Measurements from ENCODE around the gene GPR87.

The GPR87 gene

DNA sequence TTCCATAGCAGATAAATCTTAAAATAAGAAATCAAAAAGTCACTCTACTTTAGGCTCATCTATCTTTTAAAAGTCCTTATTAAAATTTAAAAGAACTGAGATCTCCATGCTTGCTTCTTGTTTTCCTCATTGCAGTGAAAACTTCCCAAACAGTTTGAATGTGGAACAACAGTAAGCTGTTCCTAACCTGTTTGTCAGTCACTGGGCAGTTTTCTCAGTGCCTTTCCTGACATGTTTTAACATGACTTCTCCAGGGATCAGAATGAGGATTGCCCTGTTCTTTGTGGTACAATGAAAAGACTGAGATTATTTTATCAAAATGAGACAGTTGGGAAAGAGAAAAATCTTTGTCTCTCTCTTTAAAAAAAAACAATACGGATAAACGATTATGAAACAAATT, 774 bp downstream of the GPR87 start:
- peak overlapping the region; percentile 77 for H3K27ac ChIP-seq (ENCODE audit: low read depth, low read length)
- no peaks in the 10 kb centered on the region for H3K9me3 ChIP-seq (ENCODE audit: control insufficient read depth, insufficient read depth, low read length)
- H3K27me3 ChIP-seq (ENCODE audit: control insufficient read depth, insufficient read depth, low read length), result no peaks in the 10 kb centered on the region
- H3K4me3 ChIP-seq (ENCODE audit: low read depth, low read length), result no peak overlapping the region
- H3K4me1 ChIP-seq (ENCODE audit: control insufficient read depth, insufficient read depth, low read length), result peaks cover 46% of the 10 kb centered on the region
- H3K36me3 ChIP-seq (ENCODE audit: control insufficient read depth, insufficient read depth, low read length), result no peaks in the 10 kb centered on the region
- no peak overlapping the region for H3K9ac ChIP-seq (ENCODE audit: low read depth, low read length)

DNA sequence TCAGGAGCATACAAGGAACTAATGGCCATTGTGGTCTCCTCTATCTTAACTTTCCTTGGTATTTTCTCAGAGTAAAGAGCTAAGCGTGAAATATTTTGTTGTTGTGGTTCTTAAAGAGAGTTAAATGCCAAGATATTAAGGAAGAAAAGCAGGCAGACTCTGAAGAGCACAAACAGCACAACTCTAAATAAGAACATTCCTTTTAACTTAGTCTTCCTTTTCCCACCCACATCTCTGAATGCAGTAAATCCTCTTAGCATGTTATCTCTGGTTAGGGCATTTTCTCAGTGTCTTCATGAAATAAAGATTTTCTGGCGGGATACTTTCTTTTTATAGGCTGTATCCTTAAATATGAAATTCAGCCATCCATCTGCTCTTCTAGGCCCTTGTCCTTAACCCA, 1.5 kb downstream of the GPR87 start:
- no peaks in the 10 kb centered on the region for H3K9me3 ChIP-seq (ENCODE audit: control insufficient read depth, insufficient read depth, low read length)
- H3K4me3 ChIP-seq (ENCODE audit: low read depth, low read length), result no peak overlapping the region
- peak overlapping the region; percentile 77 for H3K27ac ChIP-seq (ENCODE audit: low read depth, low read length)
- H3K27me3 ChIP-seq (ENCODE audit: control insufficient read depth, insufficient read depth, low read length), result no peaks in the 10 kb centered on the region
- peaks cover 46% of the 10 kb centered on the region for H3K4me1 ChIP-seq (ENCODE audit: control insufficient read depth, insufficient read depth, low read length)
- H3K36me3 ChIP-seq (ENCODE audit: control insufficient read depth, insufficient read depth, low read length), result no peaks in the 10 kb centered on the region
- H3K9ac ChIP-seq (ENCODE audit: low read depth, low read length), result no peak overlapping the region

DNA sequence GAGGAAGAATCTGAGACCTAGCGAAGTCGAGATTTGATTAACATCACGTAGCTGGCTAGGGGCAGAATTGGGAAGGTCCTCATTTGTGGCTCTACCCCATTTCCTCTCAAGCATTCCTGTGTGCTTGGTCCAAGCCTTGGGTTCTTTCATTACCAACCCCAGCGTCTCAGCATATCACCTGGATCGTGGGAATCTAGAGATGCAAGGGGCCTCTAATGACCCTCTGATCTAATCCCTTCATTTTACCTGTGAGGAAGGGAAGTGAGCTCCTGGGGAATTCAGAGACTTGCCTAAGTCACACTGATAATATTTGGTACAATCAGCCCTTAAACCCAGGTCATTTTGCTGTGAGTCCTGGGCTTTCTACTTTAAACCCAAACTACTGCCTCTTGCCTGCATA, 2.0 kb downstream of the GPR87 start:
- H3K27ac ChIP-seq (ENCODE audit: low read depth, low read length), result peak overlapping the region; percentile 77
- H3K36me3 ChIP-seq (ENCODE audit: control insufficient read depth, insufficient read depth, low read length), result no peaks in the 10 kb centered on the region

DNA sequence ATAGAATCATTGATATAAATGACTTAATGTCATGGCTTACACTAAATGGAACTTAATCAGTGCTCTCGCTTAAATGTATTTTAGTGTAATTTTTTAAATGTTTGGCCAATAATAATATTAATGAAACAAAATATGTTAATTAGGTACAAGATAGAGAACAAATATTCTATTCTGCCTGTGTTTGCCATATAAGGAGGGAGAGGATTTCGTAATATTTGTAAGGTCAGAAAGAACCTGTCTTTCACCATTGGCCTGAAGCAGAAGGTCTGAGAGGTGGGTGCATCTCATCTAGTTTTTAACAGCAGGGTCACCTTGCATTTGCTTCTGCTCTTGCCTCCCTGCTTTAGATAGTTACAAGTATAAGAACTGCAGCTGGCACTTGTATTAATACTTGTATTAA, 2.5 kb downstream of the GPR87 start:
- no peak overlapping the region for H3K9ac ChIP-seq (ENCODE audit: low read depth, low read length)
- peak overlapping the region; percentile 77 for H3K27ac ChIP-seq (ENCODE audit: low read depth, low read length)
- no peaks in the 10 kb centered on the region for H3K36me3 ChIP-seq (ENCODE audit: control insufficient read depth, insufficient read depth, low read length)
- H3K27me3 ChIP-seq (ENCODE audit: control insufficient read depth, insufficient read depth, low read length), result no peaks in the 10 kb centered on the region
- no peaks in the 10 kb centered on the region for H3K9me3 ChIP-seq (ENCODE audit: control insufficient read depth, insufficient read depth, low read length)
- no peak overlapping the region for H3K4me3 ChIP-seq (ENCODE audit: low read depth, low read length)
- H3K4me1 ChIP-seq (ENCODE audit: control insufficient read depth, insufficient read depth, low read length), result peaks cover 45% of the 10 kb centered on the region

More for the DNA sequence above, 2.0 kb downstream of the GPR87 start:
- H3K4me3 ChIP-seq (ENCODE audit: low read depth, low read length), result no peak overlapping the region
- no peak overlapping the region for H3K9ac ChIP-seq (ENCODE audit: low read depth, low read length)
- peaks cover 46% of the 10 kb centered on the region for H3K4me1 ChIP-seq (ENCODE audit: control insufficient read depth, insufficient read depth, low read length)
- no peaks in the 10 kb centered on the region for H3K9me3 ChIP-seq (ENCODE audit: control insufficient read depth, insufficient read depth, low read length)
- no peaks in the 10 kb centered on the region for H3K27me3 ChIP-seq (ENCODE audit: control insufficient read depth, insufficient read depth, low read length)

DNA sequence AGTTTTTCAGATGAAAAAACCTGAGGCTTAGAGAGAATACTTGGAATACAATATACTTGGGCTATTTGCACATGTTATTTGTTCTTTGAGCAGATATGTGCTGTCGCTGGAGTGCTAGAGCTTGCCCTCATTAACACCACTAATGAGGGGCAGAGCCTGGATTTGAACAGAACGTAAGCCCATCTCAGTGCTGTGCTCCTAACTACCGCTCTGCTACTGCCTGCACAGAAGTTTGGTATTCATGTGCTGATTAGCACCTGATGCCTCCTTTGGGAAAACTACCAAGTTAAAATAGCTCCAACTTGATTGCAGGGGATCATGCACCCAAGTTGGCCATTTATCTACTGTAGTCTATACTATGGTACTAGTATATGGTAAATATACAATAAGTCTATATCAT, 3.6 kb downstream of the GPR87 start:
- H3K27ac ChIP-seq (ENCODE audit: low read depth, low read length), result no peak overlapping the region
- no peaks in the 10 kb centered on the region for H3K27me3 ChIP-seq (ENCODE audit: control insufficient read depth, insufficient read depth, low read length)
- no peak overlapping the region for H3K9ac ChIP-seq (ENCODE audit: low read depth, low read length)
- no peak overlapping the region for H3K4me3 ChIP-seq (ENCODE audit: low read depth, low read length)
- H3K9me3 ChIP-seq (ENCODE audit: control insufficient read depth, insufficient read depth, low read length), result no peaks in the 10 kb centered on the region
- H3K36me3 ChIP-seq (ENCODE audit: control insufficient read depth, insufficient read depth, low read length), result no peaks in the 10 kb centered on the region
- H3K4me1 ChIP-seq (ENCODE audit: control insufficient read depth, insufficient read depth, low read length), result peaks cover 38% of the 10 kb centered on the region

DNA sequence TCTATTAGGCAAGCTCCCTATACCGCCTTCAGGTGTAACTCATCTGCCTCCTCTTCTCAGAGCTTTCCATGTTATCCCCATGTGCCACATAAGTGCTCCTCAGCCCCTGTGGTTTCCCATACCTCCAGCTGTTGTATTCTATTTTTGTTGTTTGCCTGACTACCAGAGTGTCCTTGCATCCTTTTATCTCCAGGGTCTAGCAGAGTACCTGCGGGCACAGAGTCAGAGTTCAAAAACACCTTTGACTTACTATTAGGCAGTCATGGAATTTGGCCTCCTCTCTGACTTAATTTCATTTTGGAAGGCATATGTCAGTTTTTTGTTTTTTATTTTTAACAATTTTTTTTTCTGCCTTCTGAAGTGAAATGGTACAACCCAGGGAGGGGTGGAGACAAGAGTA, 7.1 kb downstream of the GPR87 start:
- H3K27me3 ChIP-seq (ENCODE audit: control insufficient read depth, insufficient read depth, low read length), result no peaks in the 10 kb centered on the region
- peaks cover 49% of the 10 kb centered on the region for H3K4me1 ChIP-seq (ENCODE audit: control insufficient read depth, insufficient read depth, low read length)
- H3K9me3 ChIP-seq (ENCODE audit: control insufficient read depth, insufficient read depth, low read length), result no peaks in the 10 kb centered on the region
- no peaks in the 10 kb centered on the region for H3K36me3 ChIP-seq (ENCODE audit: control insufficient read depth, insufficient read depth, low read length)
- H3K27ac ChIP-seq (ENCODE audit: low read depth, low read length), result no peak overlapping the region
- H3K4me3 ChIP-seq (ENCODE audit: low read depth, low read length), result no peak overlapping the region
- no peak overlapping the region for H3K9ac ChIP-seq (ENCODE audit: low read depth, low read length)

DNA sequence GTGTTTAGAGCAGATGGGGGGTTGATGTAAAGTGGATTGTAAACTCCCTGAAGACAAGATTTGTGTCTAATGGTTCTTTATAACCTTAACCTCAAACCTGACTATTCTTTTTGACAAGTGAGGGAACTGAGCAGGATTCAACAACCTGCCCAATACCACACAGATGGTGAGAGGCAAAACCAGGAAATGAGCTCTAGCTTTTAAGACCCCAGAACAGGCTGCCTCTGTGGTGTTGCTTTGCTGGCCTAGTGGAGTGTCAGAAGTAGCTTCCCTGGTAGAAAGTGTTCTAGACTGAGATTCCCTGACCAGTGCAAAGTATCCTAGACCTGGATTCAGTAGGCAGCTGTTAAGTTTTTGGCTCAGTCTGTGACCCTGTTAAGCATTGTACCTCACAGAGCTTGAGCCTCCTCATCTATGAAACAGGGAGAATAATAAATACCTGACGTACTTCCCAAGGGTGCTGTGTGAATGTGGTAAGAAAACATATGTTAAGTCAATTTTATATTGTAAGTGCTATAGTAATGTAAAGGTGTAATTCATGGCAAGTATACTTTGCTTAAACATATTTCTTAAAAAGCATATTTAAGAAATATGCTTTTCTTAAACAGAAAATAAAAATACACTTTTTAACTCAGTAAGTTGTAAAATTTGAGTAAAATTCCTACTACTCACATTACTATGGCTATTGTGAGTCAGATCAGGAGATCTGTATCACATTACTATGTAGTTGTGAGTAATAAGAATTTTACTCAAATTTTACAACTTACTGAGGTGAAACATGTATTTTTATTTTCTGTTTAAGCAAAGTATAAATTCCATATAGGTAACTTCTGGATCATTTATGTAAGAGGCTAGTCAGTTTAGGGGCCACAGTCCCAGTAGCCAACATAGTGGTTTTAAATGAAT, 8.8 kb downstream of the GPR87 start:
- Histone ChIP-seq H3K27ac (ENCODE audit: low read depth, low read length) (peak overlapping the region; percentile 57), H3K36me3 (ENCODE audit: control insufficient read depth, insufficient read depth, low read length) (no peaks in the 10 kb centered on the region), H3K9me3 (ENCODE audit: control insufficient read depth, insufficient read depth, low read length) (no peaks in the 10 kb centered on the region), H3K4me3 (ENCODE audit: low read depth, low read length) (no peak overlapping the region), H3K4me1 (ENCODE audit: control insufficient read depth, insufficient read depth, low read length) (peaks cover 45% of the 10 kb centered on the region), H3K9ac (ENCODE audit: low read depth, low read length) (no peak overlapping the region), H3K27me3 (ENCODE audit: control insufficient read depth, insufficient read depth, low read length) (no peaks in the 10 kb centered on the region)

DNA sequence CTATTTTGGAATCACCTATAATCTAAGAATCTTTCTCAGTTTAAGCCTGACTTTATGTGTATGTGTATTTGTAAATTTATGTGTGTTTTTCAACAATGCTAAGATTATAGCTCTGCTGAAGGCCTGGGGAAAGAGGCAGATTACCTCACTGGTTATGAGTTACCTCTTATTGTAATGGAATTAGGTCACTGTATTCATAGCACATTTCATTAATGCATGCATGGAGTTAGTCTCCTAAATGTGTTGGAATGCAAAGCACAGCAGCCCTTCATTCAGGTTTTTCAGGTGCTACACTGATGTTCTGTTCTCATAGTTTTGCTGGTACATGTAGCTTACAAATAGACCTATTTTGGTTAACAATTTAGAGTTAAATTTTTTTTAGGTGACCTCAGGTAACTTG, 9.5 kb downstream of the GPR87 start:
- Histone ChIP-seq H3K9me3 (ENCODE audit: control insufficient read depth, insufficient read depth, low read length) (no peaks in the 10 kb centered on the region), H3K9ac (ENCODE audit: low read depth, low read length) (no peak overlapping the region; the same call in 1 of the 2 replicates), H3K36me3 (ENCODE audit: control insufficient read depth, insufficient read depth, low read length) (no peaks in the 10 kb centered on the region), H3K4me1 (ENCODE audit: control insufficient read depth, insufficient read depth, low read length) (peaks cover 43% of the 10 kb centered on the region), H3K27me3 (ENCODE audit: control insufficient read depth, insufficient read depth, low read length) (no peaks in the 10 kb centered on the region), H3K27ac (ENCODE audit: low read depth, low read length) (peak overlapping the region; percentile 78), H3K4me3 (ENCODE audit: low read depth, low read length) (no peak overlapping the region)

DNA sequence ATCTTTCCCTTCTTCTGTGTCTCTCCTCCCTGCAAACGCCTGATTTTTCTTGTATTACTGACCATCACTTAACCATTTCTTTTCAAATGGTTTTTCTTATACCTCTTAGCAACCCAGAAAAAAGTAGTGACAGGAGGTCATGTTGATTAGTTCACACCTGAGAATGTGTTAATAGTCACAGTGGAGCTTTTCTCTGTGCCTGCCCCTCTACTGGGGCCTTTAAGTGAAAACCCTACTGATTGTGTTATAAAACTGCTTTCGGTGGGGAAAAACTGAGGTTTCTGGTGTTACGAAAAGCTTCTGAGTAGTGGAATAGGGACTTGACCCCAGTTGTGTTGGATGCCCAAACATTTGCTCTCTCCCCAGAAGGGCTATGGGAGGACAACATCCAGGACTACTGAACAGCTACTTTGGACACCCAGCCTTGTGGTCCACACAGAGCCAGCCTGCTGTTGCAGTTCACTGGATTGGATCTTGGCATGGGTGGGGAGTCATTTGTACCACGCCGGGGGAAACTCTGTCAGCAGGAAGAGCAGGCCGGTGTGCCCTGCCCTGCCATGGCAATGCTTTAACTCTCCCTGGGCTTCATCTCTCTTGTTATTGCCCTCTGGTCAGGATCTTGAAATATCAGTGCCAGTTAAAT, 10.3 kb downstream of the GPR87 start:
- H3K9ac ChIP-seq (ENCODE audit: low read depth, low read length), result no peak overlapping the region; the same call in 1 of the 2 replicates
- peak overlapping the region; percentile 78 for H3K27ac ChIP-seq (ENCODE audit: low read depth, low read length)

DNA sequence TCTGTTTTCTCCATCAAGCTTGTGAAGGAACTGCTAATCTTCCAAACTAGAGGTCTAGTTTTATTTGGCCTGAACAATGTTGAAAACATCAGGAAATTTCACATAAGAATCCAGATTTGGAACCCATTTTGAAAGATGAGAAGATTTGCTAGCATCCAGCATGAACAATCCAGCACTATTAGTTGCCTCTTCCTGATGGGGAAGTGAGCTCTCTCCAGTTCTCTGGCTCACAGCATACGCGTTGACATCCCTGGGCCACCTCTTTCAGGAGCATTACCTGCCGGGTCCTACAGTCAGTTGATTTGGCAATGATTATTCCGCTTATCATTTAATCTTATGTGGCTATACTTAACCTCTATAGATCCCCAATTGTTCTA, 10.9 kb downstream of the GPR87 start:
- no peaks in the 10 kb centered on the region for H3K36me3 ChIP-seq (ENCODE audit: control insufficient read depth, insufficient read depth, low read length)
- no peaks in the 10 kb centered on the region for H3K9me3 ChIP-seq (ENCODE audit: control insufficient read depth, insufficient read depth, low read length)
- H3K27me3 ChIP-seq (ENCODE audit: control insufficient read depth, insufficient read depth, low read length), result no peaks in the 10 kb centered on the region
- H3K4me3 ChIP-seq (ENCODE audit: low read depth, low read length), result no peak overlapping the region
- H3K4me1 ChIP-seq (ENCODE audit: control insufficient read depth, insufficient read depth, low read length), result peaks cover 43% of the 10 kb centered on the region
- peak overlapping the region; percentile 78 for H3K27ac ChIP-seq (ENCODE audit: low read depth, low read length)
- peak overlapping the region; percentile 5; the same call in 1 of the 2 replicates for H3K9ac ChIP-seq (ENCODE audit: low read depth, low read length)

More for the DNA sequence above, 10.3 kb downstream of the GPR87 start:
- Histone ChIP-seq H3K4me3 (ENCODE audit: low read depth, low read length) (no peak overlapping the region), H3K4me1 (ENCODE audit: control insufficient read depth, insufficient read depth, low read length) (peaks cover 43% of the 10 kb centered on the region), H3K36me3 (ENCODE audit: control insufficient read depth, insufficient read depth, low read length) (no peaks in the 10 kb centered on the region), H3K9me3 (ENCODE audit: control insufficient read depth, insufficient read depth, low read length) (no peaks in the 10 kb centered on the region), H3K27me3 (ENCODE audit: control insufficient read depth, insufficient read depth, low read length) (no peaks in the 10 kb centered on the region)

All from HUES48 (cell line).